ENCODE measurements around the gene NOS3.

- TF ChIP-seq CTCF (IDR thresholded peaks at IDR 0.05; ENCODE audit: borderline replicate concordance, extremely low read depth, low read length, poor library complexity, severe bottlenecking), result no peak
- TF ChIP-seq EZH2 (IDR thresholded peaks at IDR 0.05; ENCODE audit: borderline replicate concordance, low read depth, low read length, severe bottlenecking), result no peak
Observed at GRCh38 chr7:150998341-150998740, 7.5 kb downstream of the NOS3 start.

Measured in DND-41 (cell line).